ENCODE results near the gene NFATC2.

GRCh38 chr20:51458751-51459439, 83.6 kb downstream of the NFATC2 start:
- TF ChIP-seq CTCF (IDR thresholded peaks at IDR 0.05; ENCODE audit: insufficient read depth, low read length, poor library complexity, severe bottlenecking) (no peak), EZH2phosphoT487 (conservative IDR thresholded peaks at IDR 0.05; ENCODE audit: low read length) (no peak)

Data from SU-DHL-6 (cell line).